ENCODE data around the gene GPR37L1.
"Not testable (repeated sequence)": the region's sequence is repeated elsewhere in the genome, so short reads cannot be mapped to it uniquely, and the experiment has no call there.

Gene GPR37L1

DNA sequence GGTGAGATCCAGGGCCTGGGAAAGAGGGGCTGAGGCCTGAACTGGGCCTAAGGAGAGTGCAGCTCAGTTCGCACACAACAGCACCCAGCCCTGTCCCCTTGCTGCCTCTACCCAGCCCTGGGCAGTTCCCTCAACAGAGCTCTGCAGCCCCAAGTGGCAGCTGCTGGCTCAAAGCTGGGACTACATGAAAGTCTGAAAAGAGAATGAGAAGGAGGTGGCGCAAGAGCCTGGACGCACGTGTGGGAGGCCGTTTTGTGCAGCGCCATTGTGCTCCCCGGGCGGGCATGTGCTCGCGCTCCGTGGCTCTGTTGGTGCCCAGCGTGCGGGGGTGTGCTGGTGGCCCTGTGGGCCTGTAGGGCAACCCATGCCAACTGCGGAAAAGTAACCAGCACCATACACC, 10.3 kb downstream of the GPR37L1 start:
- no peak overlapping the region for H3K27ac Mint-ChIP-seq
- H3K27me3 Mint-ChIP-seq, result peaks cover 0 to under 1% of the 10 kb centered on the region in 2 donors
- peaks cover 0 to 8% of the 10 kb centered on the region in 2 donors for H3K4me1 Mint-ChIP-seq (ENCODE audit: low read depth in 2 of 2)
- H3K36me3 Mint-ChIP-seq (ENCODE audit: insufficient read depth), result peaks cover 61% of the 10 kb centered on the region
- DNase-seq (no peak), ATAC-seq (replicated peaks) (no peak)
- H3K9me3 Mint-ChIP-seq, result no peaks in the 10 kb centered on the region
- no peak overlapping the region for H3K4me3 Mint-ChIP-seq

DNA sequence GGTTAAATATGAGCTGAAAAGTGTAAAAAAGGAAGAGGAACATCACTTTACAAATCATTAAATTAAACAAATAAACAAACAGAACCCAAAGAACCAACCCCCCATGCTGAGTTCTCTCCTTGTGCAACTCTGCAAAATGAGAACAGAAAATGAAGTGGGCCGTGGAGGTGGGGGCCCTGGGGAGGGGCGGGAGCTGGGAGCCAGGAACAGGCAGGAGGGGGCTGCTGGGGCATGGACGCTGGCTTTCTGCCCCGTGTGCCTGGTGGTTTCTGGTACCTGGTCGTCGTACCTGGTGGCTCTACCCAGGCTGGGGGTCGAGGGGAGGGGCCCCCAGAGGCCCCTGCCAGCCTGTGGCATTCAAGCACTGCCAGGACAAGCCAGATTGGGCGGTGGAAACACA, 10.8 kb downstream of the GPR37L1 start:
- Mint-ChIP-seq H3K27ac (no peak overlapping the region), H3K36me3 (ENCODE audit: insufficient read depth) (peaks cover 61% of the 10 kb centered on the region), H3K27me3 (no peaks in the 10 kb centered on the region), H3K4me3 (no peak overlapping the region), H3K4me1 (ENCODE audit: low read depth in 2 of 2) (peaks cover 0 to 11% of the 10 kb centered on the region in 2 donors), H3K9me3 (no peaks in the 10 kb centered on the region)
- DNase-seq (no peak), ATAC-seq (replicated peaks) (no peak)

DNA sequence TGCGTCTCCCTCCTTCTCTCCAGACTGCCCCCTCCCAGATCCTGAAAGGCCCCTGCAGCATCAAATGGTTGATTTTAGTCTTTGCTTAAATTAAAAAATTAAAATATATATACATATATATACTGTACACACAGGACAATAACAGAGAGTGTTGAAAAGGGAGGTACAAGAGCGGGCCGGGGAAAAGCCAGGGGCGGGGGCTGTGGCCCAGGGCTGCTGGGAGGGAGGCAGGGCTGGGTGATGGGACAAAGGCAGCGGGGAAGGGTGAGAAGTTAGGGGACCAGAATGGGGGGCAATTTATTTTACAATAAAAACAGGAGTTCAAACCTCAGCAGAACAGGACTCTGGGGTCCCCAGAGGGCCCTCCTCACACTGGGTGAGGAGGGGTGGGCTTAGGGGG, 11.3 kb downstream of the GPR37L1 start:
- Mint-ChIP-seq H3K36me3 (ENCODE audit: insufficient read depth) (peaks cover 61% of the 10 kb centered on the region), H3K4me1 (ENCODE audit: low read depth in 2 of 2) (peaks cover 2 to 11% of the 10 kb centered on the region in 2 donors), H3K4me3 (no peak overlapping the region), H3K9me3 (no peaks in the 10 kb centered on the region), H3K27me3 (no peaks in the 10 kb centered on the region), H3K27ac (no peak overlapping the region)
- no peak for ATAC-seq (replicated peaks)
- no peak for DNase-seq

DNA sequence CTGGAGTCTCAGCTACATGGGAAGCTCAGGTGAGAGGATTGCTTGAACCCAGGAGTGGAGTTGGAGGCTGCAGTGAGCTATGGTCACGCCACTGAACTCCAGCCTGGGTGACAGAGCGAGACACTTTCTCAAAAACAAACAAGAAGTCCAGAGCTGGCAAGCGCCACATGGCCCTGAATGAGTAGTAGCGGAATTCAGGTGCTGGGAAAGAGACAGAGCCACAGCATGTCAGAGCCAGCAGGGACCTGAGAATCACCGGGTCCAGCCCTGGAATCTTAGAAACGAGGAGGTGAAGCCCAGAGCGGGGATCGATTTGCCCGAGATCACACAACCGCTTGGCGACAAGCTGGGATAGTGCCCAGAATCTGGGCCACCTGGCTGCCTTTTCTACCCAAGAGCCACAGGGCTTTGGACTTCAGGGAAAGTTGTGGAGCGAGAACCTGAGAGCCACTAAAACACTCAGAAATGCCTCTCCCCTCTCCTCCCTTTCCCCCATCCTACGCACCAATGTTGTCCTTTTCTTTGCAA, 12.0 kb downstream of the GPR37L1 start:
- H3K27me3 Mint-ChIP-seq, result no peaks in the 10 kb centered on the region
- DNase-seq (no peak), ATAC-seq (replicated peaks) (no peak)
- no peak overlapping the region for H3K4me3 Mint-ChIP-seq
- H3K9me3 Mint-ChIP-seq, result no peaks in the 10 kb centered on the region
- H3K36me3 Mint-ChIP-seq (ENCODE audit: insufficient read depth), result peaks cover 58% of the 10 kb centered on the region
- no peak overlapping the region for H3K27ac Mint-ChIP-seq
- peaks cover 3 to 9% of the 10 kb centered on the region in 2 donors for H3K4me1 Mint-ChIP-seq (ENCODE audit: low read depth in 2 of 2)

DNA sequence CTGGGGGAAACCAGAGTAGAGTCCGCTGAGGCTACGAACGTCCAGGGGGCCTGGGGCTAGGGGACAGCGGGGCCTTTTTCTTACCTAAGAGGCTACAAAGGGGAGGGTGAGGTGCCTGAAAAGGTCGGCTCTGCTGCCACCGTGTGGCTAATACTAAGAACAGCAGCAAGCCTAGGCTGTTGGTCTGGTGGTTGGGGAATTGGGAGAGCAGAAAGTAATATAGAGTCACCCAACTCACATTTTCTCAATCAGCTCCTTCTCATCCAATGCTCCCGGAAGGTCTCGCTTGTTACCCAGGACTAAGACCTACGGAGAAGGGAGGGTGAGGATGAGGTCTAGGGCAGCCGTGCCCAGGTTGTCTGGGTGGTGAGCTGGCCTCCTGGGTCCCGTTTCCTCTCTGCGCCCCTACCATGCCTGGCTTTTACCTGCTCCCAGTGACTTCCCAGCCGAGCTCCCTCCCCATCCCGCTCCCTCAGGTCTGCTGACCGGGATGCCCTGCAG, 12.6 kb downstream of the GPR37L1 start:
- Mint-ChIP-seq H3K4me3 (no peak overlapping the region), H3K9me3 (no peaks in the 10 kb centered on the region), H3K4me1 (ENCODE audit: low read depth in 2 of 2) (peaks cover 3 to 9% of the 10 kb centered on the region in 2 donors), H3K27ac (peak overlapping the region in 1 of 2 donors; percentile 53), H3K36me3 (ENCODE audit: insufficient read depth) (peaks cover 59% of the 10 kb centered on the region), H3K27me3 (no peaks in the 10 kb centered on the region)
- ATAC-seq (replicated peaks) (peak; percentile 91), DNase-seq (peak; percentile 47 to 55 (median 49))

DNA sequence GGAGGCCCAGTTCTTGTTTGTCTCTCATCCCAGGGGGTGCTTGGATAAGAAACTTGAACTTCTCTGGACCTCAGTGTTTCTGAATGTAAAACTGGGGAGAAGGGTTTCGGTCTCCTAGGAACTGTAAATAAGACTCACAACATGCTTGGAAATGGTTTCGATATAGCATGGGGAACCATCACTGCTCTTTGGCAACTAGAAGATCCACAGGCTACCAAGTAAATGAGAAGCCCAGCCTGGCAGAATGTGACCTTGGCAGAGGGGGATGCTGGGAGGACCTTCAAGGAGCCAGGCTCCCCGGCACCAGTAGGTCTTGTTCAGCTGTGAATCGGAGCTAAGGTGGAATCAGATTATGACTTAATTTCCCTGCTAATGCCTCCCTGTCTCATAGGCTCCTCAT, 18.1 kb downstream of the GPR37L1 start:
- Mint-ChIP-seq H3K9me3 (no peaks in the 10 kb centered on the region), H3K4me3 (no peak overlapping the region), H3K27me3 (no peaks in the 10 kb centered on the region), H3K27ac (peak overlapping the region; percentile 41 to 60), H3K36me3 (ENCODE audit: insufficient read depth) (peaks cover 43% of the 10 kb centered on the region), H3K4me1 (ENCODE audit: low read depth in 2 of 2) (peaks cover 32% of the 10 kb centered on the region in 2 donors)
- ATAC-seq (replicated peaks) (no peak), DNase-seq (no peak)

DNA sequence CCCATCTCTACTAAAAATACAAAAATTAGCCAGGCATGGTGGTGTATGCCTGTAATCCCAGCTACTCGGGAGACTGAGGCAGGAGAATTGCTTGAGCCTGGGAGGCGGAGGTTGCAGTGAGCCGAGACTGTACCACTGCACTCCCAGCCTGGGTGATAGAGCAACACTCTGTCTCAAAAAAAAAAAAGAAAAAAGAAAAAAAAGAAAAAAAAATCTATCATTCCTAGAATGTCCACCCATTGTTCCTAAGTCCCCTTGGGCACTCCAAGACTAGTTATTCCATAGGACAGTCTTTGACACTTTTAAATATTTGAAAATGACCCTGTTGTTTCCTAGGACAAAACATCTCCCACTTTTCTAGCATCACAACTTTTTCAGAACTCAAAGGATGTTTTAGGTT, 18.8 kb downstream of the GPR37L1 start:
- not testable (repeated sequence) for DNase-seq; H3K27me3 Mint-ChIP-seq; H3K9me3 Mint-ChIP-seq; ATAC-seq (replicated peaks)
- peaks cover 31 to 35% of the 10 kb centered on the region in 2 donors for H3K4me1 Mint-ChIP-seq (ENCODE audit: low read depth in 2 of 2)
- H3K36me3 Mint-ChIP-seq (ENCODE audit: insufficient read depth), result peaks cover 43% of the 10 kb centered on the region
- peak overlapping the region; percentile 38 to 96 for H3K4me3 Mint-ChIP-seq
- peak overlapping the region in 1 of 2 donors; percentile 60 for H3K27ac Mint-ChIP-seq

DNA sequence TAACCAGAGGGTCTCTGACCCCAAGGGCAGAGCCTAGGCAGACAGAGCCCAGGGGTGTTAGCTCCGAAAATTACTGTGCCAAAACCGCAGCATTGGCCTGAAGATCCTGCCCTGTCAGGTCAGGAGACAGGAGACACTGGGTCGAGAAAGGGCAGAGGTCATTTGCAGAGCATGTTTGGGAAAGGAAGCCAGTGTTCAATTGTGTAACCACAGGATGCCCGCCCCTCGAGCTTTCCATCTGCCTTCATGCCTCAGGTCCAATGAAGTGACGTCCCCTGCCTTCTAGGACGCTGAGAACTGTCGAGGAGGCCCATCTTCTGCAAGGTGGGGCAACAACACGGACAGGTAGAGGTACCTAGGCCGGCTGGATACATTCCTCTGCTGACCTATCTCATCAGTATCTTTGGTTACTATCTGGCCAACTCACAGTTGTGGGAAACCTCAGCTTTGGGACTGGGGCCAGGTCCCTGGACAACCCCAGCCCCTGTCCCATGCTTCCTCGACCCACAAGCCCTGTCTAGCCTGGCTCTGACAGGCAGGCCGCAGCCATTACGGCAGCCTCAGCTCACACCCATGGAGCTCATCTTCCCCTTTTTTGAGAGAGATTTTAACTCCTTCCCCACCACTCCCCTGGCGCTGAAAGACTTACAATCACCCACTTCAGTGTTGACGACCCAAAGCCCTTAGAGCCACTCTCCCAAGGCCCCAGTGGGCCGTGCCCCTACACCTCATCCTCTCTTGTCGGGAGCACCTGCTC, 20.5 kb downstream of the GPR37L1 start:
- H3K27ac Mint-ChIP-seq, result peak overlapping the region; percentile 94 to 98
- no peaks in the 10 kb centered on the region for H3K9me3 Mint-ChIP-seq
- peaks cover 45% of the 10 kb centered on the region for H3K36me3 Mint-ChIP-seq (ENCODE audit: insufficient read depth)
- H3K27me3 Mint-ChIP-seq, result no peaks in the 10 kb centered on the region
- ATAC-seq (replicated peaks) (peak; percentile 38), DNase-seq (no peak)
- H3K4me3 Mint-ChIP-seq, result peak overlapping the region; percentile 96
- peaks cover 28 to 35% of the 10 kb centered on the region in 2 donors for H3K4me1 Mint-ChIP-seq (ENCODE audit: low read depth in 2 of 2)

DNA sequence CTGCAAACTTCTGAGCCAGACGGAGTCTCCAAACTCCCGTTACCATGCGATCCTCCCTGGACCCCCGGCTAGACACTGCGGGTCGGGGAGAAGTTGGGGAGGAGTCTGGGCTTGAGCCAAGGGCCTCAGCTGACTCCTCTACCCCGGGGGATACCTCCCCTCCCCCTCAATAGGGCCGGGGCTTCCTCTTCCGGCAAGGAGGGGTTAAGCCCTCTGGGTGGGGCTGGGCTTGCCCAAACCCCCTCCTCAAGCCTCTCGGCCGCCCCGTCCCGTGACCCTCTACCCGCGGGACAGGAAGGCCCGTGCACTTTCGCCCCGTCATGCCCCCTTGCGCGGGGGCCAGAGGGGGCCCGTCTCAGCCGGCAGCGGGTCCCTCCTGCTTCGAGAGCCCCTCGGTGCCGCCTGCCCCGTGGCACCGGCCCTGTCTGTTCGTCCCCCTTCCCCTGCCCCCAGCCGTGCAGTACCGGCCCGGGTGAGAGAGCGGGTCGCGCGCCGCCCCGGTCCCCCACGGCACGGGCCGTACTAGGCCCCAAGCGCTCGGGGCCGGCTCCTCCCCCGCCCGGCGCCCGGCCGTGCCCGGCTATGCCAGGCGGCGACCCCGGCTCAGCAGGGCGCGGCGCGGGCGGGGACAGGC, 21.2 kb downstream of the GPR37L1 start:
- no peak for DNase-seq
- Mint-ChIP-seq H3K4me1 (ENCODE audit: low read depth in 2 of 2) (peaks cover 27 to 34% of the 10 kb centered on the region in 2 donors), H3K27ac (peak overlapping the region; percentile 94 to 98)

DNA sequence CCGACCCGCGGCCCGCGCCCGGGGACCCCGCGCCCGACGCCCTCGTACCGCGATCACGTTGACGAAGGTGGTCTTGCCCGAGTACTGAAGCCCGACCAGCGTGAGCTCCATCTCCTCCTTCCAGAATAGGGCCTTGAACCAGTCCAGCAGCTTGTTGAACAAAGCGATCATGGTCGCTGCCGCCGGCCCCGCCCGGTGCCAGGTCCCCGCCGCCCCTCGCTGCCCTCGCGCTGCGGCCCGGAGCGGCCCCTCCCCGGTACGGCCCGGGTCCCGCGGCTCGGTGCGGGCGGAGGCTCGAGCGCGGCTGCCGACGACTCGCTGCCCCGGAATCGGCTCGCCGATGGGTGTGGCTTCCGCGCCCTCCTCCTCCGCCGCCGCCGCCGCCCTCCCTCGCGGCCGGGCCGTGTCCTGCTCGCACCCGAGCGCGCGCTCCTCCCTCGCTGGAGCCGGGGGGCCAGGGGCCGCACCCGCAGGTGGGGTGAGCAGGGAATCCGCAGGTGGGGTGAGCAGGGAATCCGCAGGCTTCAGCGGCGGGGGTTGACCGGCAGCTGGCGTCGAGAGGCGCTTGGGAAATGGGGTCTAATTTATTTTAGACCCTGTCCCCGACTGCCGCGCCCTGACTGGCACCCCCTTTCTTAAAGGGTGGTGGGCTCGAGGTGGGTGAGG, 21.8 kb downstream of the GPR37L1 start, which contains the start of gene ARL8A:
ARL8A (minus strand) TSS at position 336 of the 666 bp plus-strand sequence; CDS start at position 171, 165 bp downstream.
- peak; percentile 47 to 63 (median 53) for DNase-seq
- no peaks in the 10 kb centered on the region for H3K9me3 Mint-ChIP-seq
- H3K4me3 Mint-ChIP-seq, result peak within 1 kb of the TSS; percentile 96
- H3K27ac Mint-ChIP-seq, result peak within 1 kb of the TSS; percentile 94 to 98
- H3K27me3 Mint-ChIP-seq, result no peaks in the 10 kb centered on the region
- H3K36me3 Mint-ChIP-seq (ENCODE audit: insufficient read depth), result peaks cover 56% of the 10 kb centered on the region
- ATAC-seq (replicated peaks), result peak; percentile 76
- peaks cover 27 to 32% of the 10 kb centered on the region in 2 donors for H3K4me1 Mint-ChIP-seq (ENCODE audit: low read depth in 2 of 2)

More for the DNA sequence above, 21.2 kb downstream of the GPR37L1 start:
- Mint-ChIP-seq H3K4me3 (peak overlapping the region; percentile 96), H3K27me3 (no peaks in the 10 kb centered on the region), H3K9me3 (no peaks in the 10 kb centered on the region), H3K36me3 (ENCODE audit: insufficient read depth) (peaks cover 50% of the 10 kb centered on the region)
- peak; percentile 56 for ATAC-seq (replicated peaks)

DNA sequence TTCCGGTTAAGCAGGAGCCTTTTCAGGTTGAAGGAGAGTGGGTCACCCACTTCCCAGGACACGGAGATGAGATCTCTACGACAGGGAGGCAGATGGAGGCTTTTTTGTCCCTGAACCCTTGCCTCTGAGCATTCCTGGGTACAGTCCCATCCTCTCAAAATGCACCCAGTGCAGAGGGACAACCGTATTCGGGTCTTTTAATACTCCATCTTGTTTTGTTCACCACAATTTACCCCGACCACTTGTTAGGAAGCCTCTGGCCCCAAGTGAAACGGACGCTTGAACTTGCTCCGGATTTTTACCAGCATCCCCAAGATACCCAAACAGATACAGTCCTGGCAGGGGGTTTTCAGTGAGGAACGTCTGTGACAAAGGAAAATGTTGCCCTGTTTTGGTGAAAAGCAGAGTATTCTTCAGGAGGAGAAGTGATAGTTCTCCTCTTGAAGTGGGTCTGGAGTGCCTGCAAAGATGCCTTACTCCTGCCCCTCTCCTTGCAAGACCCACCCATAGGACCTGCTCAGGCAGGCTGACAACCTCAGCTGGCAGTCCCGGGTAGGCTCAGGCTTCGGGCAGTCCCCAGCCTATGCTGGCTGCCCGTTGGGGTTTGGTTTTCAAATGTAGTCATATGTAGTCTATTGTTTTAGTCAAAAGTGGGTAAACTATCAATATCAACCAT, 22.5 kb downstream of the GPR37L1 start:
- H3K27me3 Mint-ChIP-seq, result no peaks in the 10 kb centered on the region
- peaks cover 27 to 32% of the 10 kb centered on the region in 2 donors for H3K4me1 Mint-ChIP-seq (ENCODE audit: low read depth in 2 of 2)
- DNase-seq (no peak), ATAC-seq (replicated peaks) (peak; percentile 33)
- H3K4me3 Mint-ChIP-seq, result peak overlapping the region; percentile 96
- peak overlapping the region; percentile 59 to 90 for H3K27ac Mint-ChIP-seq
- H3K36me3 Mint-ChIP-seq (ENCODE audit: insufficient read depth), result peaks cover 56% of the 10 kb centered on the region
- no peaks in the 10 kb centered on the region for H3K9me3 Mint-ChIP-seq

DNA sequence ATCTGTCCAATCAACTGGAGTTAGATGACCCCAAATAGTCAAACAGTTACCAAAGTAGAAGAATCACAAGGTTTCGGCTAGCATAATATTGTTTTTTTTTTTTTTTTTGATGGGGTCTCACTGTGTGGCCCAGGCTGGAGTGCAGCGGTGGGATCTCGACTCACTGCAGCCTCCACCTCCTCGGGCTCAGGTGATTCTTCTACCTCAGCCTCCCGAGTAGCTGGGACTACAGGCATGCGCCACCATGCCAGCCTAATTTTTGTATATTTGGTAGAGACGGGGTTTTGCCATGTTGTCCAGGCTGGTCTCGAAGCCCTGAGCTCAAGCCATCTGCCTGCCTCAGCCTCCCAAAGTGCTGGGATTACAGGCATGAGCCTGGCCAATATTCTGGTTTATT, 23.0 kb downstream of the GPR37L1 start:
- peaks cover 61% of the 10 kb centered on the region for H3K36me3 Mint-ChIP-seq (ENCODE audit: insufficient read depth)
- peak overlapping the region; percentile 96 for H3K4me3 Mint-ChIP-seq
- H3K27me3 Mint-ChIP-seq; ATAC-seq (replicated peaks); DNase-seq; H3K9me3 Mint-ChIP-seq: not testable (repeated sequence)
- peaks cover 27 to 31% of the 10 kb centered on the region in 2 donors for H3K4me1 Mint-ChIP-seq (ENCODE audit: low read depth in 2 of 2)
- peak overlapping the region; percentile 59 to 90 for H3K27ac Mint-ChIP-seq

DNA sequence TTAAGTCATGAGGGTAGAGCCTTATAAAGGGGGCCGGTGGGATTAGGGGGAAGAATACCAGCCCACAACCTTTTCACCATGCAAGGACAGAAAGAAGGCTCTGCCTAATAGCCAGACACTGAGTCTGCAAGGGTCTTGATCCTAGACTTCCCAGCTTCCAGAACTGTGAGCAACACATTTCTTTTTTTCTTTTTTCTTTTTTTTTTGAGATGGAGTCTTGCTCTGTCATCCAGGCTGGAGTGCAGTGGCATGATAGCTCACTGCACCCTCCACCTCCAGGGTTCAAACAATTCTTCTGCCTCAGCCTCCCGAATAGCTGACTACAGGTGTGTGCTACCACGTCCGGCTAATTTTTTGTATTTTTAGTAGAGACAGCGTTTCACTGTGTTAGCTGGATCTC, 23.6 kb downstream of the GPR37L1 start:
- ATAC-seq (replicated peaks) (no peak), DNase-seq (no peak)
- peak overlapping the region; percentile 8 to 90 for H3K27ac Mint-ChIP-seq
- peak overlapping the region; percentile 46 to 96 for H3K4me3 Mint-ChIP-seq
- H3K27me3 Mint-ChIP-seq, result no peaks in the 10 kb centered on the region
- peaks cover 28 to 31% of the 10 kb centered on the region in 2 donors for H3K4me1 Mint-ChIP-seq (ENCODE audit: low read depth in 2 of 2)
- peaks cover 67% of the 10 kb centered on the region for H3K36me3 Mint-ChIP-seq (ENCODE audit: insufficient read depth)
- no peaks in the 10 kb centered on the region for H3K9me3 Mint-ChIP-seq

All from effector memory CD8-positive, alpha-beta T cell (primary cell).